ENCODE measurements around the gene DYNLT1. TPM values are rescaled to one million over a fixed set of nuclear protein-coding genes. Genes with fewer than 3 reads are reported as not detected.

The DYNLT1 gene
- total and polyA plus RNA-seq, 2 experiments from 2014 or later, result 60.9 to 241 TPM

GRCh38 chr6:158642097-158642601 is 2.4 kb downstream of the DYNLT1 start (continued):
- TF ChIP-seq ZNF462 (CRISPR knock-in tag; IDR thresholded peaks at IDR 0.05), result no peak
- no peak for TF ChIP-seq POLR2AphosphoS5 (IDR thresholded peaks at IDR 0.05; ENCODE audit: low read depth)
- TF ChIP-seq NANOG (IDR thresholded peaks at IDR 0.05; ENCODE audit: borderline replicate concordance), result no peak
- TF ChIP-seq ZNF331 (CRISPR knock-in tag; IDR thresholded peaks at IDR 0.05; ENCODE audit: low read depth), result no peak
- no peak for TF ChIP-seq CTCF (conservative IDR thresholded peaks at IDR 0.05; ENCODE audit: low read depth in 2 of 2)
- no peak for TF ChIP-seq CREB1 (CRISPR knock-in tag; IDR thresholded peaks at IDR 0.05; ENCODE audit: low read depth)
- no peak for TF ChIP-seq ZNF114 (CRISPR knock-in tag; IDR thresholded peaks at IDR 0.05)
- TF ChIP-seq EZH2 (IDR thresholded peaks at IDR 0.05; ENCODE audit: low read depth, unreplicated experiment), result no peak
- no peak for TF ChIP-seq REST (IDR thresholded peaks at IDR 0.05; ENCODE audit: unreplicated experiment)

Measured in GM23338 (cell line).